ENCODE results near the gene PCBP2.

The PCBP2 gene

GRCh38 chr12:53482626-53483168, 30.8 kb downstream of the PCBP2 start:
- Histone ChIP-seq H3K56ac (ENCODE audit: low read length) (no peak overlapping the region), H3K79me2 (ENCODE audit: control insufficient read depth, insufficient read depth, low read length) (no peaks in the 10 kb centered on the region), H3K18ac (ENCODE audit: low read length) (no peak overlapping the region), H2BK5ac (ENCODE audit: low read length) (no peak overlapping the region), H4K5ac (ENCODE audit: low read length) (no peak overlapping the region), H2AK5ac (ENCODE audit: low read length) (no peak overlapping the region), H3K4me2 (ENCODE audit: low read length) (no peak overlapping the region), H4K8ac (ENCODE audit: low read depth, low read length) (no peak overlapping the region), H3K27ac (ENCODE audit: low read depth, low read length) (no peak overlapping the region), H3K4me3 (ENCODE audit: low read length) (no peak overlapping the region), H3K4ac (ENCODE audit: low read depth, low read length) (no peak overlapping the region), H3K23ac (ENCODE audit: low read length) (no peak overlapping the region), H3K79me1 (ENCODE audit: low read length) (peaks cover 4% of the 10 kb centered on the region), H3K4me1 (ENCODE audit: control insufficient read depth, low read depth, low read length) (no peaks in the 10 kb centered on the region), H2BK15ac (replicated peaks; ENCODE audit: low read depth) (no peak overlapping the region), H3K27me3 (ENCODE audit: insufficient read depth, low read length, poor library complexity) (no peaks in the 10 kb centered on the region), H3K9ac (ENCODE audit: low read length) (no peak overlapping the region), H2BK120ac (ENCODE audit: low read depth, low read length) (no peak overlapping the region), H3K36me3 (ENCODE audit: control insufficient read depth, insufficient read depth, low read length) (peaks cover 14% of the 10 kb centered on the region)
- no peak for DNase-seq
- no CpG with 5 or more reads among the region's 18 CpGs for WGBS (ENCODE audit: extremely low coverage, insufficient coverage, low lambda C conversion rate)

GRCh38 chr12:53483225-53483978, 31.5 kb downstream of the PCBP2 start:
- Histone ChIP-seq H4K5ac (ENCODE audit: low read length) (no peak overlapping the region), H3K27ac (ENCODE audit: low read depth, low read length) (no peak overlapping the region), H3K4me3 (ENCODE audit: low read length) (no peak overlapping the region), H3K79me1 (ENCODE audit: low read length) (peaks cover 4% of the 10 kb centered on the region), H2BK120ac (ENCODE audit: low read depth, low read length) (no peak overlapping the region), H3K4ac (ENCODE audit: low read depth, low read length) (no peak overlapping the region), H3K9ac (ENCODE audit: low read length) (no peak overlapping the region), H4K8ac (ENCODE audit: low read depth, low read length) (no peak overlapping the region), H3K23ac (ENCODE audit: low read length) (no peak overlapping the region), H3K27me3 (ENCODE audit: insufficient read depth, low read length, poor library complexity) (no peaks in the 10 kb centered on the region), H3K18ac (ENCODE audit: low read length) (no peak overlapping the region), H3K56ac (ENCODE audit: low read length) (peak overlapping the region; percentile 71), H3K4me1 (ENCODE audit: control insufficient read depth, low read depth, low read length) (no peaks in the 10 kb centered on the region), H3K4me2 (ENCODE audit: low read length) (no peak overlapping the region), H2BK15ac (replicated peaks; ENCODE audit: low read depth) (no peak overlapping the region), H3K79me2 (ENCODE audit: control insufficient read depth, insufficient read depth, low read length) (no peaks in the 10 kb centered on the region), H3K36me3 (ENCODE audit: control insufficient read depth, insufficient read depth, low read length) (peaks cover 12% of the 10 kb centered on the region), H2BK5ac (ENCODE audit: low read length) (no peak overlapping the region), H2AK5ac (ENCODE audit: low read length) (no peak overlapping the region)
- DNase-seq, result peak; percentile 83
- no CpG with 5 or more reads among the region's 9 CpGs for WGBS (ENCODE audit: extremely low coverage, insufficient coverage, low lambda C conversion rate)

- Histone ChIP-seq H3K27ac (ENCODE audit: low read depth, low read length) (no peak overlapping the region), H3K9ac (ENCODE audit: low read length) (no peak overlapping the region), H3K36me3 (ENCODE audit: control insufficient read depth, insufficient read depth, low read length) (peaks cover 10% of the 10 kb centered on the region), H3K18ac (ENCODE audit: low read length) (no peak overlapping the region), H3K27me3 (ENCODE audit: insufficient read depth, low read length, poor library complexity) (no peaks in the 10 kb centered on the region), H3K56ac (ENCODE audit: low read length) (no peak overlapping the region), H2BK15ac (replicated peaks; ENCODE audit: low read depth) (no peak overlapping the region), H4K8ac (ENCODE audit: low read depth, low read length) (no peak overlapping the region), H3K4me3 (ENCODE audit: low read length) (no peak overlapping the region), H3K23ac (ENCODE audit: low read length) (no peak overlapping the region), H4K5ac (ENCODE audit: low read length) (no peak overlapping the region), H2BK5ac (ENCODE audit: low read length) (no peak overlapping the region), H3K4ac (ENCODE audit: low read depth, low read length) (no peak overlapping the region), H3K79me1 (ENCODE audit: low read length) (peaks cover 2% of the 10 kb centered on the region), H3K4me1 (ENCODE audit: control insufficient read depth, low read depth, low read length) (no peaks in the 10 kb centered on the region), H2BK120ac (ENCODE audit: low read depth, low read length) (no peak overlapping the region), H3K79me2 (ENCODE audit: control insufficient read depth, insufficient read depth, low read length) (no peaks in the 10 kb centered on the region), H3K4me2 (ENCODE audit: low read length) (no peak overlapping the region), H2AK5ac (ENCODE audit: low read length) (no peak overlapping the region)
- DNase-seq, result no peak
- WGBS (ENCODE audit: extremely low coverage, insufficient coverage, low lambda C conversion rate), result no CpG with 5 or more reads among the region's 4 CpGs
Measured at GRCh38 chr12:53483979-53484377, 32.1 kb downstream of the PCBP2 start.

GRCh38 chr12:53484686-53485575, 33.0 kb downstream of the PCBP2 start:
- Histone ChIP-seq H3K27ac (ENCODE audit: low read depth, low read length) (no peak overlapping the region), H2AK5ac (ENCODE audit: low read length) (no peak overlapping the region), H3K79me2 (ENCODE audit: control insufficient read depth, insufficient read depth, low read length) (no peaks in the 10 kb centered on the region), H3K4ac (ENCODE audit: low read depth, low read length) (no peak overlapping the region), H4K5ac (ENCODE audit: low read length) (no peak overlapping the region), H2BK120ac (ENCODE audit: low read depth, low read length) (no peak overlapping the region), H3K27me3 (ENCODE audit: insufficient read depth, low read length, poor library complexity) (no peaks in the 10 kb centered on the region), H3K4me1 (ENCODE audit: control insufficient read depth, low read depth, low read length) (no peaks in the 10 kb centered on the region), H3K18ac (ENCODE audit: low read length) (no peak overlapping the region), H3K56ac (ENCODE audit: low read length) (no peak overlapping the region), H3K9ac (ENCODE audit: low read length) (no peak overlapping the region), H2BK15ac (replicated peaks; ENCODE audit: low read depth) (no peak overlapping the region), H2BK5ac (ENCODE audit: low read length) (no peak overlapping the region), H4K8ac (ENCODE audit: low read depth, low read length) (no peak overlapping the region), H3K79me1 (ENCODE audit: low read length) (no peaks in the 10 kb centered on the region), H3K36me3 (ENCODE audit: control insufficient read depth, insufficient read depth, low read length) (peaks cover 6% of the 10 kb centered on the region), H3K4me2 (ENCODE audit: low read length) (no peak overlapping the region), H3K23ac (ENCODE audit: low read length) (no peak overlapping the region), H3K4me3 (ENCODE audit: low read length) (no peak overlapping the region)
- DNase-seq, result no peak
- no CpG with 5 or more reads among the region's 10 CpGs for WGBS (ENCODE audit: extremely low coverage, insufficient coverage, low lambda C conversion rate)

- Histone ChIP-seq H3K27me3 (ENCODE audit: insufficient read depth, low read length, poor library complexity) (no peaks in the 10 kb centered on the region), H4K5ac (ENCODE audit: low read length) (no peak overlapping the region), H3K79me2 (ENCODE audit: control insufficient read depth, insufficient read depth, low read length) (no peaks in the 10 kb centered on the region), H3K79me1 (ENCODE audit: low read length) (no peaks in the 10 kb centered on the region), H3K36me3 (ENCODE audit: control insufficient read depth, insufficient read depth, low read length) (peaks cover 5% of the 10 kb centered on the region), H3K9ac (ENCODE audit: low read length) (no peak overlapping the region), H3K23ac (ENCODE audit: low read length) (no peak overlapping the region), H3K27ac (ENCODE audit: low read depth, low read length) (no peak overlapping the region), H2BK120ac (ENCODE audit: low read depth, low read length) (no peak overlapping the region), H4K8ac (ENCODE audit: low read depth, low read length) (no peak overlapping the region), H2AK5ac (ENCODE audit: low read length) (no peak overlapping the region), H3K4me2 (ENCODE audit: low read length) (no peak overlapping the region), H3K18ac (ENCODE audit: low read length) (no peak overlapping the region), H3K4me3 (ENCODE audit: low read length) (no peak overlapping the region), H3K4ac (ENCODE audit: low read depth, low read length) (no peak overlapping the region), H2BK5ac (ENCODE audit: low read length) (no peak overlapping the region), H3K4me1 (ENCODE audit: control insufficient read depth, low read depth, low read length) (no peaks in the 10 kb centered on the region), H2BK15ac (replicated peaks; ENCODE audit: low read depth) (no peak overlapping the region), H3K56ac (ENCODE audit: low read length) (no peak overlapping the region)
- DNase-seq, result no peak
- WGBS (ENCODE audit: extremely low coverage, insufficient coverage, low lambda C conversion rate), result no CpG with 5 or more reads among the region's 10 CpGs
Measured at GRCh38 chr12:53485955-53486735, 34.2 kb downstream of the PCBP2 start.

Measured in mesendoderm (in vitro differentiated cells).